GM12874 (cell line): ENCODE measurements around the gene LIPC.

Experiments used
- CTCF ChIP-seq: IDR thresholded peaks from 2 replicates; pipeline ENCODE4 v1.5.1; 2011; ENCODE audit warnings: low read depth, mild to moderate bottlenecking, control low read depth, low read length, moderate library complexity; ENCODE audit not compliant: insufficient read depth

LIPC gene

GRCh38 chr15:58475573-58476524 lies 44.1 kb downstream of the LIPC start:
- no peak for TF ChIP-seq CTCF

- no peak for TF ChIP-seq CTCF
Measured at GRCh38 chr15:58476525-58477162, 44.9 kb downstream of the LIPC start.

GRCh38 chr15:58477170-58477569 lies 45.4 kb downstream of the LIPC start:
- TF ChIP-seq CTCF = no peak

GRCh38 chr15:58478035-58478434 lies 46.2 kb downstream of the LIPC start:
- no peak for TF ChIP-seq CTCF

GRCh38 chr15:58478579-58478978 lies 46.8 kb downstream of the LIPC start:
- no peak for TF ChIP-seq CTCF

GRCh38 chr15:58479941-58480340 lies 48.1 kb downstream of the LIPC start:
- TF ChIP-seq CTCF = no peak

- no peak for TF ChIP-seq CTCF
Measured at GRCh38 chr15:58483376-58483775, 51.6 kb downstream of the LIPC start.
